T-helper 2 cell treated with Interferon-gamma antibody and Interleukin-4, amounts not matched to agents 100 ng/mL and 5 ng/mL, for 36 hours (primary cell): ENCODE results near the gene FRMD8. TPM values are rescaled to one million over a fixed set of nuclear protein-coding genes. Genes with fewer than 3 reads are reported as not detected.

Experiments used
- intact Hi-C: fragments of 100-400 bp; cut with micrococcal nuclease; formaldehyde crosslinking; loops from one replicate; pipeline ENCODE4 v1.15.1; 2023
- total RNA-seq: library from RNA; stranded (reverse); gene quantifications from 2 replicates; pipeline ENCODE4 v1.2.3, GENCODE V29; 2022

The FRMD8 gene
- total RNA-seq, 1 donor from 2014 or later: 54.1 TPM

DNA sequence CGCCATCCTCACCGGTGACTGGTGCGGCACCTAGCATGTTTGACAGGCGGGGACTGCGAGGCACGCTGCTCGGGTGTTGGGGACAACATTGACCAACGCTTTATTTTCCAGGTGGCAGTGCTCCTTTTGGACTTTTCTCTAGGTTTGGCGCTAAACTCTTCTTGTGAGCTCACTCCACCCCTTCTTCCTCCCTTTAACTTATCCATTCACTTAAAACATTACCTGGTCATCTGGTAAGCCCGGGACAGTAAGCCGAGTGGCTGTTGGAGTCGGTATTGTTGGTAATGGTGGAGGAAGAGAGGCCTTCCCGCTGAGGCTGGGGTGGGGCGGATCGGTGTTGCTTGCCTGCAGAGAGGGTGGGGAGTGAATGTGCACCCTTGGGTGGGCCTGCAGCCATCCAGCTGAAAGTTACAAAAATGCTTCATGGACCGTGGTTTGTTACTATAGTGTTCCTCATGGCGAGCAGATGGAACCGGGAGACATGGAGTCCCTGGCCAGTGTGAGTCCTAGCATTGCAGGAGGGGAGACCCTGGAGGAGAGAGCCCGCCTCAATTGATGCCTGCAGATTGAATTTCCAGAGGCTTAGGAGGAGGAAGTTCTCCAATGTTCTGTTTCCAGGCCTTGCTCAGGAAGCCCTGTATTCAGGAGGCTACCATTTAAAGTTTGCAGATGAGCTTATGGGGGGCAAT, 37.2 kb downstream of the FRMD8 start:
- intact Hi-C loops: no loop called here

DNA sequence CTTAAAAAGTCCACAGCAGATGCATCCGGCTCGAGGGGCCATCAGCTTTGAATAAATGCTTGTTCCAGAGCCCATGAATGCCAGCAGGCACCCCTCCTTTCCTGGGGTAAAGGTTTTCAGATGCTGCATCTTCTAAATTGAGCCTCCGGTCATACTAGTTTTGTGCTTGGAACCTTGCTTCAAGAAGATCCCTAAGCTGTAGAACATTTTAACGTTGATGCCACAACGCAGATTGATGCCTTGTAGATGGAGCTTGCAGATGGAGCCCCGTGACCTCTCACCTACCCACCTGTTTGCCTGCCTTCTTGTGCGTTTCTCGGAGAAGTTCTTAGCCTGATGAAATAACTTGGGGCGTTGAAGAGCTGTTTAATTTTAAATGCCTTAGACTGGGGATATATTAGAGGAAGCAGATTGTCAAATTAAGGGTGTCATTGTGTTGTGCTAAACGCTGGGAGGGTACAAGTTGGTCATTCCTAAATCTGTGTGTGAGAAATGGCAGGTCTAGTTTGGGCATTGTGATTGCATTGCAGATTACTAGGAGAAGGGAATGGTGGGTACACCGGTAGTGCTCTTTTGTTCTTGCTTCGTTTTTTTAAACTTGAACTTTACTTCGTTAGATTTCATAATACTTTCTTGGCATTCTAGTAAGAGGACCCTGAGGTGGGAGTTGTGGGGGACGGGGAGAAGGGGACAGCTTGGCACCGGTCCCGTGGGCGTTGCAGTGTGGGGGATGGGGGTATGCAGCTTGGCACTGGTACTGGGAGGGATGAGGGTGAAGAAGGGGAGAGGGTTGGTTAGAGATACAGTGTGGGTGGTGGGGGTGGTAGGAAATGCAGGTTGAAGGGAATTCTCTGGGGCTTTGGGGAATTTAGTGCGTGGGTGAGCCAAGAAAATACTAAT, 38.0 kb downstream of the FRMD8 start:
- intact Hi-C loops: no loop called here

DNA sequence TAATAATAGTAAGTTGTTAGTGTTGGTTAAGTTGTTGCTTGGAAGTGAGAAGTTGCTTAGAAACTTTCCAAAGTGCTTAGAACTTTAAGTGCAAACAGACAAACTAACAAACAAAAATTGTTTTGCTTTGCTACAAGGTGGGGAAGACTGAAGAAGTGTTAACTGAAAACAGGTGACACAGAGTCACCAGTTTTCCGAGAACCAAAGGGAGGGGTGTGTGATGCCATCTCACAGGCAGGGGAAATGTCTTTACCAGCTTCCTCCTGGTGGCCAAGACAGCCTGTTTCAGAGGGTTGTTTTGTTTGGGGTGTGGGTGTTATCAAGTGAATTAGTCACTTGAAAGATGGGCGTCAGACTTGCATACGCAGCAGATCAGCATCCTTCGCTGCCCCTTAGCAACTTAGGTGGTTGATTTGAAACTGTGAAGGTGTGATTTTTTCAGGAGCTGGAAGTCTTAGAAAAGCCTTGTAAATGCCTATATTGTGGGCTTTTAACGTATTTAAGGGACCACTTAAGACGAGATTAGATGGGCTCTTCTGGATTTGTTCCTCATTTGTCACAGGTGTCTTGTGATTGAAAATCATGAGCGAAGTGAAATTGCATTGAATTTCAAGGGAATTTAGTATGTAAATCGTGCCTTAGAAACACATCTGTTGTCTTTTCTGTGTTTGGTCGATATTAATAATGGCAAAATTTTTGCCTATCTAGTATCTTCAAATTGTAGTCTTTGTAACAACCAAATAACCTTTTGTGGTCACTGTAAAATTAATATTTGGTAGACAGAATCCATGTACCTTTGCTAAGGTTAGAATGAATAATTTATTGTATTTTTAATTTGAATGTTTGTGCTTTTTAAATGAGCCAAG, 38.9 kb downstream of the FRMD8 start:
- intact Hi-C loops: no loop called here

DNA sequence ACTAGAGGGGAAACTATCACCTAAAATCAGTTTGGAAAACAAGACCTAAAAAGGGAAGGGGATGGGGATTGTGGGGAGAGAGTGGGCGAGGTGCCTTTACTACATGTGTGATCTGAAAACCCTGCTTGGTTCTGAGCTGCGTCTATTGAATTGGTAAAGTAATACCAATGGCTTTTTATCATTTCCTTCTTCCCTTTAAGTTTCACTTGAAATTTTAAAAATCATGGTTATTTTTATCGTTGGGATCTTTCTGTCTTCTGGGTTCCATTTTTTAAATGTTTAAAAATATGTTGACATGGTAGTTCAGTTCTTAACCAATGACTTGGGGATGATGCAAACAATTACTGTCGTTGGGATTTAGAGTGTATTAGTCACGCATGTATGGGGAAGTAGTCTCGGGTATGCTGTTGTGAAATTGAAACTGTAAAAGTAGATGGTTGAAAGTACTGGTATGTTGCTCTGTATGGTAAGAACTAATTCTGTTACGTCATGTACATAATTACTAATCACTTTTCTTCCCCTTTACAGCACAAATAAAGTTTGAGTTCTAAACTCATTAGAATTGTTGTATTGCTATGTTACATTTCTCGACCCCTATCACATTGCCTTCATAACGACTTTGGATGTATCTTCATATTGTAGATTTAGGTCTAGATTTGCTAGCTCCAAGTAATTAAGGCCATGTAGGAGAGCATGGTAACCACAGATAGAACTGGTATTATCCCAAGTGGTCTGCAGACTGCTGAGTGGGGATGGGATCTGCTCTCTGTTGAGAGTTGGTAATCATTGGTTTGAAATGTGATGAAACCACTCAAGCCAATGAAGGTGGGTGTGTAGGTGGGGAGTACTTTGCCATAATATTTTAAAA, 39.8 kb downstream of the FRMD8 start:
- intact Hi-C loops: no loop called here

DNA sequence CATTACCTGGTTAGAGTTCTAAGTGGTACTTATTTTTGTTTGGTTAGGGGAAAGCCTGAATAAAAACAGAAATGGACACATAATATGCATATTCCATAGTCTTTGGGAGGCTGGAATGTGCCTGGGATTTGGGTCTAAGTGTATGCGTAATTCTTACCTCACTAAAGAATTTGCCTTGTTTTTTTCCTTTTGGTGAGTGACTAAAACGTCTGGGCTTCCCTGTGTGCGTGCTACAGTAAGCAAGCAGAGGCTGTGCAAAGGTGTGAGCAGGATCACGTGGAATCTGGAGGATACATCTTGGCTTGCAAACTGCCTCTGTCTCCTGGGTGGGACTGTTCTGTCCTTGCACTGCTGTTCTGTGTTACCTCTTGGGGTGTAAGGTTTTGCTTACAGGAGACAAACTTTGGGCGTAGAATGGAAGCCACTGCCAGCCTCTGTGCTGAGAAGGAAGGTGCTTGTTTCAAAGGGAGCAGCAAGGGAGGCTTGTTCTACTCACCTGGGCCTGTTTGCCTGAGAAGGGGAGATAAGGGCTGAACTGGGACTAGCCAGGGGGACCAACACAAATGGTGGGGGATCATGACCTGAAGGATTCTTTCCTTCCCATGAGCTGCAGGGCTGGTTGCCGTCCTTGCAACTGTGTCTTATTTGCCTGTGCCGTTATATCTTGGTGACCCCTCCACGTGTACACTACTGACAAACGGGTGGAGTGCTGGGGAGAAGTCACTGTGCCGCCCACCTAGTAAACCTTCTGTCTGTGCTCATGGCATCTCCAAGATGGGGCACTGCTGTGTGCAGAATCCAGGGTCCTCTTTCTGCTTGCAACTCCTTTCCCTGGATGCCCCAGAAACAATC, 40.6 kb downstream of the FRMD8 start:
- intact Hi-C loops: no loop called here

DNA sequence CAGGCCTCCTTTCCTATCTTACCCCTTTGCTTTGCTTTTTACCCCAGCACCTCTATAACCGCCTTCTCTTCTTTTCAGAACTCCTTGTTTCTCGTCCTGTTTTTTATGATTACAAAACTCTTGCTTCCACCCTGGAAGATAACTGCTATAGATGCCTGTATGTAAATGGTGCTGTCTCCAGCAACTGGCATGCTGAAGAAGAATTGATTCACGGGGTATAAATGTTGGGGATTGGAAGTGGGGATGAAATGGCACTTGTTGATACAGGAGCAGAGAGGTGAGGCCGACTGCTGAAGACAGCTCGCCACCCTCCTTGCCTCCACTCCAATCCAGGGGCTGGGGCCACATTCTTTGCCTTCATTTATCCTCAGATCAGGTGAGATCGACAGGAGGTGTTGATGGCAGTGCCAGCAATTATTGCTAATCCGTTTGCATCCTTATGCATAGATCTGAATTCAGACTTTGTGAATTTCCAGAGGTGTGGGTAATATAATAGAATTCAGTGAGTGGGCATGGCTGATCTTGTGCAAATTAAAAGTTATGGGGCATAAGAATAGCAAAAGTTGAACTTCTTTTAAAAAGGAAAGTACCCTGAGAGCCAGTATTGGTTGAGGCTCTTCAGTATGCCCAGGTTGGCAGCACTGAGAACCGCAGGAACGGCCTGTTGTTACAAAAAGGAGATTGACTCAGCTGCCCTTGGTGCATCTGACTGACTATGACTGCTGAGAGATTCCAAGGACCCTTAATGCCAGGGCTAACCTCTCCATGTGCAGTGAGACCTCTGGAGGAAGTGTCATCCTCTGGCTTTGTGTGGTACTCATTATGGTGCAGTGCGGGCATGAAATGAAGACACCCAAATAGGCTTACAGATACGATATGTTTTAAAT, 41.5 kb downstream of the FRMD8 start:
- intact Hi-C loops: no loop called here

DNA sequence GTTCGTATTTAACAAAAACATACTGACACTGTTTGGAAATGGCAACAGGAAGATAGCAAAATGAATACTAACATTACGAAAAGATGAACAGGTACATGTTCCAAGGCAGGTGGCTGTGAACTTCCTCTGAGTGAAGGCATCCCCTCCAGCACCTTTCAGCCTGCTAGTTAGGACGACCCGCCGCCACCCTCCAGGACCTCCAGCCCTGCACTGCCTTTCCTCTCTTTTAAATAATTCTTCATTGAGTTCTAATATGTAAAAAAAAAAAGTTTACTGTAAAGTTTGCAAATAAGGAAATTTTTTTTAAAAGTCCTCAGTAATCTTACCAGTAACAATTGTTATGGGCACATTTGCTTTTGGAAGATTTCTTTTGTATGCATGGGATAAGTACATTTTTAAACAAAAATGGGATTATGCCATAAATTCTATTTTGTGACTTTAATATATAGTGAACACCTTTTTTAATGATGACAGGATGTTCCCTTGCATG, 42.2 kb downstream of the FRMD8 start:
- intact Hi-C loops: no loop called here

DNA sequence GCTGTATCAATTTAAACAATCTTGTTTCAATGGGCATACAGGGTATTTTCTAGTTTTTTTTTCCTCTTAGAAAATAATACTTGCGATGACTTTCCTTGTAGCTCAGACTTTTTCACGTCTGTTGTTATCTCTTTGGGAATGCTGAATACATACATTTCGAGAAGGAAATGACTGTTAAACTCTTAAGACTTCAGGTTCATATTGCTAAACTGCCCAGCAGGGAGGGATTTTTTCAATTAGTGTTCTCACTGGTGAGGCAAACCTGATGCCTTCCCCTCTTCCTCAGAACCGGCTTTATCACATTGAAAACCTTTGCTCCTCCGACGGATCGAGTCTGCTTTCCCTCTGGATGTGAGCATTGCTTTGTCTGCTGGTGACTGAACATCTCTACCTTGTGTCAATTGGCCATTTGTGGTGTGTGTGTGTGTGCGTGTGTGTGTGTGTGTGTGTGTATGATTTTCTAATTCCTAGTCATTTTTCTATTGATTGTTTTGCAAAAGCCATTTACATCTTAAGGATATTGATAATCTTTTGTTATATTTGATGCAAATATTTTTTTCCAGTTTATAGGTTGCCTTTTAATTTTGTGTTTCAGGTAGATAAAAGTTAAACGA, 42.7 kb downstream of the FRMD8 start:
- intact Hi-C loops: no loop called here

DNA sequence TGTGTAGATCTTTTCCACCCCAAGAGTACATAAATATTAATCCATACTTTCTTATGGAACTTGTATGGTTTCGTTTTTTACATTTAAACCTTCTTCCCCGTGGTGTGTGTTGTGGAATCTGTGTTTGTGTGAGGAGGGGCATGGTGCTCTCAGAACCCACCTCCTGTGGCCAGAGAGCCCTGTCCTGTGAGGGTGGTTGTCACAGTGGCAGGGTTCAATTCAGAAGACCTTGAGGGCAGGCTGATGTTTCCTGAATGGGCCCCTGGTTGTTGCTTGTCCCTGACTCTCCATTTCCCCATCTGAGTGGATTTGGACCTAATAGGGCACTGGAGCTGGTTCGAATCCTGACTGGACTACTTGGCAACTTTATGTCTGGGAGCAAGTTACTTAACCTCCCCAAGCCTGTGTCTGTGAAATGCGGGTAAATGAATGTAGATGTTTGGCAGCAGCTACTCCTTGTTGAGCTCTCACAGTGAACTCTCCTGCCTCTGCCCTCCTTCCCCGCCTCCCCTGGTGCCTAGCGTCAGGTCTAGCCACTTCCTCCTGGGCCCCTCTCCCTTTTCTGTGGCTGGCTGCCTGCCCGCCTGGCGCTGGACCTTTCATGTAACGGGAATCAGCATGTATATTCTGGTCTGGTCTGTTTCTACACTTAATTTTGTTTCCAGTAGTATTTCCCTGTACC, 43.4 kb downstream of the FRMD8 start:
- intact Hi-C loops: loop anchor here (5.0 kb wide), 1 partner anchor 42 kb away; no protein-coding TSS in a partner anchor

DNA sequence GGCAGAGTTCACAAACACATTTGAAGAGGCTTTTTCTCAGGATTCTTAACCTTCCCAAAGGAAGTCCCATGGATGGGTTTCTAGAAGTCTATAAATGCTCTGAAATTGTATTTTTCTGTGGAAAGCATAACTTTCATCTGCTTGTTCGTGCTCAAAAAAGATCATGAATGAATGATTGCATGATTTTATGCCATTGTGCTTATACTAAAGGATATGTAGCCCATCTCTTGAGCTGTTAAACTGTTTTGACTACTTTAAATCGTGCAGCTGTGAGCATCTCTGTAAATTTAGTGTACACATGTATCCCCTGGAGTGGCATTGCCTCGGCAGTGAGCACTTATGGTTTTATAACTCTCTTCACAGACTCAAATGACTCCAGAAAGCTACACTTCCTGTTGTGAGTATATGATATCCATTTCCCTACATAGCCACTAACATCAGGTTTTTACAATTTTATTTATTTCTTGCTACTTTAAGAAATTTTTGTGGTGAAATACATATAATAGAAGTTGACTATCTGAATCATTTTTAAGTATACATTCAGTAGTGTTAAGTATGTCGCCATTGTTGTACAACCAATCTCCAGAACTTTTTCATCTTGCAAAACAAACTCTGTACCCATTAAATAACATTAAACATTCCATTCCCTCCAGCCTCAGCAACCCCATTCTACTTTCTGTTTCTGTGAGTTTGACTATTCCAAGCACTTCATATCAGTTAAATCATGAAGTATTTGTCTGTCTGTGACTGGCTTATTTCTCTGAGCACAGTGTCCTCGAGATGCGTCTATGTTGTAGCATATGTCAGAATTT, 44.2 kb downstream of the FRMD8 start:
- intact Hi-C loops: loop anchor here (5.0 kb wide), 1 partner anchor 42 kb away; no protein-coding TSS in a partner anchor

DNA sequence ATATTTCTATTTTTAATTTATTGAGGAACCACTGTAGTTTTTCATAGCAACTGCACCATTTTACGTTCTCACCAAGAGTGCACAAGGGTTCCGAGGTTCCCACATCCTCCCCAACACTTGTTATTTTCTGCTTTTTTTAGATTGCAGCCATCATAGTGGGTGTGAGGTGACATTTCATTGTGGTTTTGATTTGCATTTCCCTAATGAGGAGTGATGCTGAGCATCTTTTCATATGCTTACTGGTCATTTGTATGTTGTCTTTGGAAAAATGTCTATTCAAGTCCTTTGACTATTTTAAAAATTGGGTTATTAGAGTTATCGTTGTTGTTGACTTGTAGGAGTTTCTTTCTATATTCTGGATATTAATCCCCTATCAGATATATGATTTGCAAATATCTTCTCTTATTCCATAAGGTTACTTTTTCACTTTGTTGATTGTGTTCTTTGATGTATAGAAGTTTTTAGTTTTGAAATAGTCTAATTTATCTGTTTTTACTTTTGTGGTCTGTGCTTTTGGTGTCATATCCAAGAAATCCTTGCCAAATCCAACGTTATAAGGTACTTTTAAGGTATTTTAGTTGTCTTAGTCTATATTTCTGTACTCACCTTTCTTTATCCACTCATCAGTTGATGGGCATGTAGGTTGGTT, 45.1 kb downstream of the FRMD8 start:
- intact Hi-C loops: loop anchor here (5.0 kb wide), 1 partner anchor 41 kb away; no protein-coding TSS in a partner anchor

DNA sequence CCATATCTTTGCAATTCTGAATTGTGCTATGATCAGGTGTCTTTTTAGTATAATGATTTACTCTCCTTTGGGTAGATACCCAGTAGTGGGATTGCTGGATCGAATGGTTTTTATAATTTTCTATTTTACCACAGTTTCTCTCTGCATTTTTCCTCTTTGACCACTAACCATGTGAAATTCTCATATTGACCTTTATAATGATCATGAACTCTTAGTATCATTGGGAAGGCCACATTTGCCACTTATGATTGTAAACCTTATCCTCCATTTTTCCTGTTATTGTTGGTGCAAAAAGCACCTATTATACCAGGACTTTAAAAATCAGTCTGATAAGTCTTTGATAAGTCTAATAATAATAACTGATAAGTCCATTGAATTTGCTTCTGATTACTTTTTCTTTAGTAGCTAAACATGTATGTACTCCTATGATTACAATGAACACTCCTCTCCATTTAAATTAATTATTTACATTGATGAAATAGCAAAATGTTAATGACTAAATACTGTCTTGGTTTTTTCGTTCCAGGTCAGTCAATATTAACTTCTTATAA, 45.7 kb downstream of the FRMD8 start:
- intact Hi-C loops: loop anchor here (5.0 kb wide), 1 partner anchor 40 kb away; no protein-coding TSS in a partner anchor

DNA sequence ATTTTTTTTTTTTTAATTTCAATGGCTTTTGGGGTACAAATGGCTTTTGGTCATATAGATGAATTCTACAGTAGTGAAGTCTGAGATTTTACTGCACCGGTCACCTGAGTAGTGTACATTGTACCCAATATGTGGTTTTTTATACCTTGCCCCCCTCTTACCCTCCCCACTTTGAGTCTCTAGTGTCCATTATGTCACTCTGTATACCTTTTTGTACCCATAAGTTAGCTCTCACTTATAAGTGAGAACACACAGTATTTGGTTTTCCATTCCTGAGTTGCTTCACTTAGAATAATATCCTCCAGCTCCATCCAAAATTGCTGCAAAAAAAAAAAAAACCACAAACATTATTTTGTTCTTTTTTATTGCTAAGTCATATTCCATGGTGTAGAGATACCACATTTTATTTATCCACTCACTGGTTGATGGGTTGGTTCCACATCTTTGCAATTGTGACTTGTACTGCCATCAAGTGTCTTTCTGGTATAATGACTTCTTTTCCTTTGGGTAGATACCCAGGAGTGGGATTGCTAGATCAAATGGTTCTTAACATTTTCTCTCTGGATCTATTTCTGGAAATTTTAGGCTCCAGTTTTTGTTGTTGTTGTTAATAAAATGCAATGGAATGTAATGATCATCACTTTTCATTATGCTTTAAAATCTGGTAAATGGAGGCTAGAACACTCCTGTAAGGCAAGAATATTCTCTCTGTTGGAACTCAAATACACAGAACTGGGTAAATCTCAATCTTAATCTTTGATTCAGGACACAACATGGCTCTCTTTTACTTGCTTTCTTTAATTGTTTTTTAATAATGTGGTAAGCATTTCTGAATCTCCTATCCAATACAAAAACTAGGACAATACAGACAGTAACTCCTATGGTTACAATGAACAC, 46.5 kb downstream of the FRMD8 start:
- intact Hi-C loops: loop anchor here (1.0 to 5.0 kb wide), 2 partner anchors 17 to 39 kb away; no protein-coding TSS in a partner anchor

DNA sequence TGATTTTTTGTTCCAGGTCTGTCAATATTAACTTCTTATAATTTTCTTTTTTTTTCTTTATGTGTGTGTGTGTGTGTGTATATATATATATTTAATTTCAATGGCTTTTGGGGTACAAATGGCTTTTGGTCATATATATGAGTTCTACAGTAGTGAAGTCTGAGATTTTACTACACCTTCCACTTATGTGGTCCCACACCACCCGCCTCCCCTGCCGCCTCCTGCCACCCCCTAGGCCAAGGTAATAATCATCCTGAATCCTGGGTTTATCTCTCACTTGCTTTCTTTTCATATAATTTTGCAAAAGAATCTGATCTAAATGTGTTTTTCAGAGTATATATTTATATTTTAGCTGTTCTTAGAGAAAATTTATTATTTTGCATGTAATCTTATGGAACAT, 47.2 kb downstream of the FRMD8 start:
- intact Hi-C loops: loop anchor here (1.0 to 5.0 kb wide), 2 partner anchors 17 to 39 kb away; no protein-coding TSS in a partner anchor
